ENCODE measurements around the gene LHFPL6.

- TF ChIP-seq CTCF (IDR thresholded peaks at IDR 0.05; ENCODE audit: insufficient read depth, low read depth, low read length) (no peak), EZH2 (IDR thresholded peaks at IDR 0.05; ENCODE audit: insufficient read depth, low read length) (no peak)
These were observed 223.0 kb downstream of the LHFPL6 start for GRCh38 chr13:39379667-39380655.

All from astrocyte (in vitro differentiated cells and primary cell).